Epithelial cell of esophagus (primary cell): Measurements from ENCODE around the gene MAPK12.

Experiments
- DNase-seq: peaks from one replicate; pipeline ENCODE4 v3.0.0; 2010; ENCODE audit warnings: low read depth
- H3K4me3 ChIP-seq: 2 replicates; pipeline ENCODE4 v1.5.1; 2011; ENCODE audit warnings: mild to moderate bottlenecking, low read length, control low read depth
- TF ChIP-seq, protein P1 (sequence below): IDR thresholded peaks from 2 replicates; pipeline ENCODE4 v1.5.1; 2011; ENCODE audit warnings: low read depth, mild to moderate bottlenecking, low read length, control low read depth, inconsistent platforms; ENCODE audit not compliant: insufficient read depth; ENCODE audit errors: missing control alignments

The MAPK12 gene

GRCh38 chr22:50219800-50220602, 41.5 kb downstream of the MAPK12 start:
- TF ChIP-seq, protein P1, sequence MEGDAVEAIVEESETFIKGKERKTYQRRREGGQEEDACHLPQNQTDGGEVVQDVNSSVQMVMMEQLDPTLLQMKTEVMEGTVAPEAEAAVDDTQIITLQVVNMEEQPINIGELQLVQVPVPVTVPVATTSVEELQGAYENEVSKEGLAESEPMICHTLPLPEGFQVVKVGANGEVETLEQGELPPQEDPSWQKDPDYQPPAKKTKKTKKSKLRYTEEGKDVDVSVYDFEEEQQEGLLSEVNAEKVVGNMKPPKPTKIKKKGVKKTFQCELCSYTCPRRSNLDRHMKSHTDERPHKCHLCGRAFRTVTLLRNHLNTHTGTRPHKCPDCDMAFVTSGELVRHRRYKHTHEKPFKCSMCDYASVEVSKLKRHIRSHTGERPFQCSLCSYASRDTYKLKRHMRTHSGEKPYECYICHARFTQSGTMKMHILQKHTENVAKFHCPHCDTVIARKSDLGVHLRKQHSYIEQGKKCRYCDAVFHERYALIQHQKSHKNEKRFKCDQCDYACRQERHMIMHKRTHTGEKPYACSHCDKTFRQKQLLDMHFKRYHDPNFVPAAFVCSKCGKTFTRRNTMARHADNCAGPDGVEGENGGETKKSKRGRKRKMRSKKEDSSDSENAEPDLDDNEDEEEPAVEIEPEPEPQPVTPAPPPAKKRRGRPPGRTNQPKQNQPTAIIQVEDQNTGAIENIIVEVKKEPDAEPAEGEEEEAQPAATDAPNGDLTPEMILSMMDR: no peak
- no peak for DNase-seq
- H3K4me3 ChIP-seq: no peak overlapping the region

DNA sequence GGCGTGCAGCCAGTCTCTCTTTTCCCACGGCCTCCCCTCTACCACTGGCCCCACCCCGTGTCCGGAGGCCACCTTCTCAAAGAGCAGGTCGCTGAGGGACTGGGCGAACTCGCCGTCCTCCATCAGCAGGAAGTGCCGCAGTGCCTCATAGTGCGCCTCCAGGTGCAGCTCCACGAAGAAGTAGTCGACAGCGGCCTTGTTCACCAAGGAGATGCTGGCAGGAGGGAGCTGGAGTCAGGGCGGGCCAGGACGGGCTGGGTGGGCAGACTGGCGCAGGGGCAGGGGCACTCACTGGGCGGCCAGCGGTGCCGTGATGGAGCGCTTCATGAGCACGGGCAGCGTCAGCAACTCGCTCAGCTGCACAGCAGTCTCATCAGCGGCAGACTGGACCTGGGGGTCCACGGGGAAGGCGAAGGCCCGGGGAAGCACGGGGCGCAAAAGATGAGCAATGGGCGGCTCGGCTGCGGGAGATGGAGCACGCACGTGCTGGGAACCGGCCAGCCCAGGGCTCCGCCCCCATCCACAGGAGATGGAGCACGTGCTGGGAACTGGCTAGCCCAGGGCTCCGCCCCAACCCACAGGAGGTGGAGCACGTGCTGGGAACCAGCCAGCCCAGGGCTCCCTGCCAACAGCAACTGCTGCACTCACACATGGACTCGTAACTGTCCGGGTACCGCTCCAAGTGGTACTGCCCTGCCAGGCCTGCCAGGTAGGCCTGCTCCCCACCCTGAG, 42.3 kb downstream of the MAPK12 start:
- TF ChIP-seq, protein P1: no peak
- peak; percentile 80 for DNase-seq
- H3K4me3 ChIP-seq: no peak overlapping the region

DNA sequence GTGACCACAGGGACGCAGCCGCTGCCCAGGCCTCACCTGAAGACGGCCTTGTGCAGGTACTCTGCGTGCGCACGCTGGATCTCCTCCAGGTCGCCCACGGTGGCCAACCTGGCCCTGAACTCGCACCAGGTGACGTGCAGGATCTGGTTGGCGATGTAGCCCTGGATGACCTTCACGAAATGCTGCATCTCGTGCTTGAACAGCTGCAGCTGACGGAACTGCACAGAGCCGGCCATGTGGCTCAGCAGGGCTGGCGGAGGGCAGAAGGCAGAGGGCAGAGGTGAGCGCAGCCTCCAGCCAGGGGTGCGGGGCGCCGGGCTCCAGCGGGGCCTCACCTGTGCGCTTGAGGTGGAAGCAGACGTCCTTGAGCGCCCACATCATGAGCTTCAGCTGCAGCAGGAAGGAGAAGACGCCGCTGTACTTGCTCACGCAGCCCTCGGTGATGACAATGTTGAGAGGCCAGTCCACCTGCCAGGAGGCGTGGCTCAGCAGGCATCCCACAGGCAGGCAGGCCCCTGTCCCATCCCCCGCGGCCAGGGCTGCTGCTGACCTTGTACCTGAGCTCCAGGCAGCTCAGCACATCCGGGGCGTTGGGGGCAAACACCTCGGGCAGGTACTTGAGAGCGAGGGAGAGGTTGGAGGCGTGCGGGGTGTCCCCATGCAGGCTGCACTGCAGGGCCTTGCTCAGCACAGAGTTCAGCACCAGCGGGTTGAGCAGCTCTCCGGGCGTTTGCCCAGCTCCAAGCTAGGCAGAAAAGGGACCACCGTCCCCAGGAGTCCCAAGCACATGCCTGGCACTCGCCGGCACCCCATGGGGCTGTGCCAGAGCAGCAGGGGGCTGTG, 43.1 kb downstream of the MAPK12 start:
- H3K4me3 ChIP-seq: no peak overlapping the region
- DNase-seq: peak; percentile 42
- TF ChIP-seq, protein P1: no peak

DNA sequence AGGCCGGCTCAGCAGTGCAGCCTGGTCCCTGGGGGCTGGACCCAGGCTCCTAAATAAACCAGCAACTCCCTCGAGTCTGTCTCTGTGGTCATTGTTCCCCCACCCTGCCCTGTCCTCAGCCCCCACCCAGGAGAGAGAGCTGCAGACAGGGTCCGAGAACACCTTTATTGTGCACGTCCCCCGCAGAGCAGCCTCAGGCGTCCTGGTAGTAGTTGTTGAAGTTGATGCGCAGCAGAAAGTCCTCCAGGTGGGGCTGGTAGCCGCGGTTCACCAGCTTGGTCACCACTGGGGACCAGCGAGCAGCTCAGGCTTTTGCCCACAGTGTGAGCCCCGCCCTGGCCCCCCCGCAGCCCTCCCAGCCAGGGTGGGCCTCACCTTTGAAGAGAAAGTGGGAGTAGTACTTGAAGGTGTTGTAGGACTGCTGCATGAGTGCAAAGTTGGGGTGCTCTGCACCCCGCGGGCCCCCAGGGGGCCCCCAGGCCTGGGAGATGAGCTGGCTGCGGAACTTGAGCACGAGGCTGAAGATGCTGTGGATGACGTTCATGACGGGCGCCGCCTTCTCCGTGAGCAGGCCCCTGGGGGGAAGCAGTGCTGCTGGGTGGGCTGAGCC, 43.8 kb downstream of the MAPK12 start:
- no peak for DNase-seq
- no peak overlapping the region for H3K4me3 ChIP-seq
- TF ChIP-seq, protein P1: no peak

DNA sequence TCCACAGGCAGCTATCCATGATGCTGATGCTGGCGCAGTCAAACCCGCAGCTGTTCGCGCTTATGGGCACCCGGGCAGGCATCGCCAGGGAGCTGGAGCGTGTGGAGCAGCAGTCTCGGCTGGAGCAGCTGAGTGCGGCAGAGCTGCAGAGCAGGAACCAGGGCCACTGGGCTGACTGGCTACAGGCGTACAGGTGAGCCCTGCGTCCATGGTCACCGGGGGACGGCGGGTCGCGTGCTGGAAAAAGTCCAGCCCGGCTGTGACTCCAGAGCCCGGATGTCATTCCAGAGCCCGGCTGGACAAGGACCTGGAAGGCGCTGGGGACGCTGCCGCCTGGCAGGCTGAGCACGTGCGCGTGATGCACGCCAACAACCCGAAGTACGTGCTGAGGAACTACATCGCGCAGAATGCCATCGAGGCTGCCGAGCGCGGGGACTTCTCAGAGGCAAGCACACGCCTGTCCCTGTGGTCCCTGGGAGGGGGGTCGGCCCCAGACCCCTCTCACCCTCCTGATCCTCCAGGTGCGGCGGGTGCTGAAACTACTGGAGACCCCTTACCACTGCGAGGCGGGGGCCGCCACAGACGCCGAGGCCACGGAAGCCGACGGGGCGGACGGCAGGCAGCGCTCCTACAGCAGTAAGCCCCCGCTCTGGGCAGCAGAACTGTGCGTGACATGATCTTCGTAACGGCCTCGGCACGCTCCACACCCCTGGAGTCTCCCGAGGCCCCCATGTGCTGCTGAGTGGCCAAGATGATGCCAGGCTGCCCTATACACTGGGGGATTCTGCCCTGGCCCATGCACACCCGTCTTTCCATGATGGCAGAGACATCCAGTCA, 44.6 kb downstream of the MAPK12 start:
- no peak overlapping the region for H3K4me3 ChIP-seq
- TF ChIP-seq, protein P1: no peak
- no peak for DNase-seq

GRCh38 chr22:50216055-50216683, 45.3 kb downstream of the MAPK12 start:
- no peak for DNase-seq
- TF ChIP-seq, protein P1: no peak

More at GRCh38 chr22:50216055-50216683, 45.3 kb downstream of the MAPK12 start:
- H3K4me3 ChIP-seq: no peak overlapping the region
